T-helper 1 cell treated with Interleukin-12 subunit alpha and Interleukin-12 subunit beta and Interleukin-4 antibody, amounts not matched to agents 30 ng/mL and 1 ng/mL, for 36 hours (primary cell): ENCODE results near the gene FRK. TPM values are rescaled to one million over a fixed set of nuclear protein-coding genes. Genes with fewer than 3 reads are reported as not detected.

ENCODE experiments used
- intact Hi-C: fragments of 100-400 bp; cut with micrococcal nuclease; formaldehyde crosslinking; loops from one replicate; pipeline ENCODE4 v1.15.1; 2024
- total RNA-seq: library from RNA; stranded (reverse); gene quantifications from 2 replicates; pipeline ENCODE4 v1.2.3, GENCODE V29; 2022

The FRK gene
- 0.02 TPM in 2 replicates for total RNA-seq

GRCh38 chr6:116060572-116061283, at the start of gene FRK:
Gene FRK, minus strand, starts transcription at chr6:116060891. Its CDS starts 580 bp downstream, at chr6:116060311.
- intact Hi-C loops: no loop called here

GRCh38 chr6:116108836-116109235, 48.1 kb upstream of the FRK start:
- intact Hi-C loops: loop anchor here (1.0 kb wide), 1 partner anchor 8 kb away; no protein-coding TSS in a partner anchor

GRCh38 chr6:116106146-116106545, 45.5 kb upstream of the FRK start:
- intact Hi-C loops: no loop called here

GRCh38 chr6:116105247-116105646, 44.6 kb upstream of the FRK start:
- intact Hi-C loops: no loop called here

- intact Hi-C loops: loop anchor here (5.0 kb wide), 4 partner anchors 358 to 1573 kb away; partner anchors contain the start of genes CALHM6, GOPC and NUS1
Observed at GRCh38 chr6:116104636-116105035, 43.9 kb upstream of the FRK start.

GRCh38 chr6:116102873-116103272, 42.2 kb upstream of the FRK start:
- intact Hi-C loops: loop anchor here (5.0 kb wide), 4 partner anchors 359 to 1574 kb away; partner anchors contain the start of genes CALHM6, GOPC and NUS1

- intact Hi-C loops: loop anchor here (1.0 to 5.0 kb wide), 10 partner anchors 8 to 1576 kb away; partner anchors contain the start of genes CALHM6, GOPC, KPNA5 and NUS1
Observed at GRCh38 chr6:116101790-116102189, 41.1 kb upstream of the FRK start.

GRCh38 chr6:116101302-116101718, 40.6 kb upstream of the FRK start:
- intact Hi-C loops: loop anchor here (1.0 to 5.0 kb wide), 10 partner anchors 8 to 1576 kb away; partner anchors contain the start of genes CALHM6, GOPC, KPNA5 and NUS1

GRCh38 chr6:116100419-116101301, 40.0 kb upstream of the FRK start, which contains the start of gene NT5DC1:
Gene NT5DC1, plus strand, starts transcription at chr6:116100853. Its CDS starts 78 bp downstream, at chr6:116100931.
- intact Hi-C loops: loop anchor here (1.0 to 5.0 kb wide), 12 partner anchors 9 to 1577 kb away; partner anchors contain the start of genes CALHM6, GOPC, KPNA5 and NUS1

- intact Hi-C loops: no loop called here
Observed at GRCh38 chr6:116099036-116099435, 38.3 kb upstream of the FRK start.

- intact Hi-C loops: loop anchor here (1.0 to 2.0 kb wide), 2 partner anchors 86 to 1348 kb away; no protein-coding TSS in a partner anchor
Observed at GRCh38 chr6:116096979-116097816, 36.5 kb upstream of the FRK start.

GRCh38 chr6:116096048-116096759, 35.5 kb upstream of the FRK start:
- intact Hi-C loops: loop anchor here (2.0 kb wide), 1 partner anchor 1347 kb away; no protein-coding TSS in a partner anchor

GRCh38 chr6:116094041-116094440, 33.4 kb upstream of the FRK start:
- intact Hi-C loops: no loop called here

GRCh38 chr6:116090251-116090650, 29.6 kb upstream of the FRK start:
- intact Hi-C loops: no loop called here

GRCh38 chr6:116088946-116089345, 28.3 kb upstream of the FRK start:
- intact Hi-C loops: no loop called here

- intact Hi-C loops: no loop called here
Observed at GRCh38 chr6:116087437-116088027, 26.8 kb upstream of the FRK start.

- intact Hi-C loops: no loop called here
Observed at GRCh38 chr6:116084284-116084683, 23.6 kb upstream of the FRK start.

- intact Hi-C loops: no loop called here
Observed at GRCh38 chr6:116083052-116083451, 22.4 kb upstream of the FRK start.

GRCh38 chr6:116078945-116079344, 18.3 kb upstream of the FRK start:
- intact Hi-C loops: no loop called here
